ENCODE results near the gene EPG5.

GRCh38 chr18:45999536-45999935 lies 32.4 kb upstream of the EPG5 start:
- TF ChIP-seq MXI1 (conservative IDR thresholded peaks at IDR 0.05; ENCODE audit: poor library complexity, severe bottlenecking) (no peak), EP300 (conservative IDR thresholded peaks at IDR 0.05; ENCODE audit: poor library complexity, severe bottlenecking) (no peak)
- TF ChIP-seq, protein P1, sequence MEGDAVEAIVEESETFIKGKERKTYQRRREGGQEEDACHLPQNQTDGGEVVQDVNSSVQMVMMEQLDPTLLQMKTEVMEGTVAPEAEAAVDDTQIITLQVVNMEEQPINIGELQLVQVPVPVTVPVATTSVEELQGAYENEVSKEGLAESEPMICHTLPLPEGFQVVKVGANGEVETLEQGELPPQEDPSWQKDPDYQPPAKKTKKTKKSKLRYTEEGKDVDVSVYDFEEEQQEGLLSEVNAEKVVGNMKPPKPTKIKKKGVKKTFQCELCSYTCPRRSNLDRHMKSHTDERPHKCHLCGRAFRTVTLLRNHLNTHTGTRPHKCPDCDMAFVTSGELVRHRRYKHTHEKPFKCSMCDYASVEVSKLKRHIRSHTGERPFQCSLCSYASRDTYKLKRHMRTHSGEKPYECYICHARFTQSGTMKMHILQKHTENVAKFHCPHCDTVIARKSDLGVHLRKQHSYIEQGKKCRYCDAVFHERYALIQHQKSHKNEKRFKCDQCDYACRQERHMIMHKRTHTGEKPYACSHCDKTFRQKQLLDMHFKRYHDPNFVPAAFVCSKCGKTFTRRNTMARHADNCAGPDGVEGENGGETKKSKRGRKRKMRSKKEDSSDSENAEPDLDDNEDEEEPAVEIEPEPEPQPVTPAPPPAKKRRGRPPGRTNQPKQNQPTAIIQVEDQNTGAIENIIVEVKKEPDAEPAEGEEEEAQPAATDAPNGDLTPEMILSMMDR (IDR thresholded peaks at IDR 0.05; ENCODE audit: poor library complexity, severe bottlenecking) = no peak
- TF ChIP-seq, protein P2, sequence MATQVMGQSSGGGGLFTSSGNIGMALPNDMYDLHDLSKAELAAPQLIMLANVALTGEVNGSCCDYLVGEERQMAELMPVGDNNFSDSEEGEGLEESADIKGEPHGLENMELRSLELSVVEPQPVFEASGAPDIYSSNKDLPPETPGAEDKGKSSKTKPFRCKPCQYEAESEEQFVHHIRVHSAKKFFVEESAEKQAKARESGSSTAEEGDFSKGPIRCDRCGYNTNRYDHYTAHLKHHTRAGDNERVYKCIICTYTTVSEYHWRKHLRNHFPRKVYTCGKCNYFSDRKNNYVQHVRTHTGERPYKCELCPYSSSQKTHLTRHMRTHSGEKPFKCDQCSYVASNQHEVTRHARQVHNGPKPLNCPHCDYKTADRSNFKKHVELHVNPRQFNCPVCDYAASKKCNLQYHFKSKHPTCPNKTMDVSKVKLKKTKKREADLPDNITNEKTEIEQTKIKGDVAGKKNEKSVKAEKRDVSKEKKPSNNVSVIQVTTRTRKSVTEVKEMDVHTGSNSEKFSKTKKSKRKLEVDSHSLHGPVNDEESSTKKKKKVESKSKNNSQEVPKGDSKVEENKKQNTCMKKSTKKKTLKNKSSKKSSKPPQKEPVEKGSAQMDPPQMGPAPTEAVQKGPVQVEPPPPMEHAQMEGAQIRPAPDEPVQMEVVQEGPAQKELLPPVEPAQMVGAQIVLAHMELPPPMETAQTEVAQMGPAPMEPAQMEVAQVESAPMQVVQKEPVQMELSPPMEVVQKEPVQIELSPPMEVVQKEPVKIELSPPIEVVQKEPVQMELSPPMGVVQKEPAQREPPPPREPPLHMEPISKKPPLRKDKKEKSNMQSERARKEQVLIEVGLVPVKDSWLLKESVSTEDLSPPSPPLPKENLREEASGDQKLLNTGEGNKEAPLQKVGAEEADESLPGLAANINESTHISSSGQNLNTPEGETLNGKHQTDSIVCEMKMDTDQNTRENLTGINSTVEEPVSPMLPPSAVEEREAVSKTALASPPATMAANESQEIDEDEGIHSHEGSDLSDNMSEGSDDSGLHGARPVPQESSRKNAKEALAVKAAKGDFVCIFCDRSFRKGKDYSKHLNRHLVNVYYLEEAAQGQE (IDR thresholded peaks at IDR 0.05; ENCODE audit: borderline replicate concordance) = no peak
